Measurements from ENCODE around the gene LIPI. TPM values are rescaled to one million over a fixed set of nuclear protein-coding genes. Genes with fewer than 3 reads are reported as not detected.

Gene LIPI
- total RNA-seq, 2 donors from 2014 or later: 0.40 TPM; not detected in 1

DNA sequence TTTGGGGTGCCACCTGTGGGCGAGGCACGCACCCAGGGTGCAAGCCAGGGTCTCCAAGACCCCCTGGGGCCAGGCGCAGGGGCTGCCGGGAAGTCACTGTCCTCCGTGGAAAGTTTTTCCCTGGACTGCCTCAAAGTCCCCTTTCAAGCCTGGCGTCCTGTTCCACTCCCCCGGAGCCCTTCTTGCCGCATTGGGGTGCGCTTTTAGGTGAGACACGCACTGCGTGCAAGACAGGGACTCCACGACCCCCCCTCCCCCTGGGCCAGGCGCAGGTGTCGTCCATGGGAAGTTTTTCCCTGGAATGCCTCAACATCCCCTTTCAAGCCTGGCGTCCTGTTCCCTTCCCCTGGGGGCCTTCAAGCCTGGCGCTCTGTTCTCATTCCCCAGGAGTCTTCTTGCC, 137.1 kb downstream of the LIPI start:
- Histone ChIP-seq H3K27me3 (replicated peaks; ENCODE audit: insufficient read depth) (no peaks in the 10 kb centered on the region), H3K9me3 (no peaks in the 10 kb centered on the region), H3K4me1 (replicated peaks) (no peaks in the 10 kb centered on the region), H3K36me3 (no peaks in the 10 kb centered on the region), H3K27ac (no peak overlapping the region), H3K4me3 (no peak overlapping the region)
- intact Hi-C loops (cut with DNase I): no loop called here
- no peak for DNase-seq (ENCODE audit: low spot score)
- whole genome bisulfite sequencing: 95% methylated on average over 16 of the region's 16 CpGs
- TF ChIP-seq POLR2AphosphoS5 (IDR thresholded peaks at IDR 0.05) (no peak), POLR2A (IDR thresholded peaks at IDR 0.05) (no peak)
- TF ChIP-seq, protein P1, sequence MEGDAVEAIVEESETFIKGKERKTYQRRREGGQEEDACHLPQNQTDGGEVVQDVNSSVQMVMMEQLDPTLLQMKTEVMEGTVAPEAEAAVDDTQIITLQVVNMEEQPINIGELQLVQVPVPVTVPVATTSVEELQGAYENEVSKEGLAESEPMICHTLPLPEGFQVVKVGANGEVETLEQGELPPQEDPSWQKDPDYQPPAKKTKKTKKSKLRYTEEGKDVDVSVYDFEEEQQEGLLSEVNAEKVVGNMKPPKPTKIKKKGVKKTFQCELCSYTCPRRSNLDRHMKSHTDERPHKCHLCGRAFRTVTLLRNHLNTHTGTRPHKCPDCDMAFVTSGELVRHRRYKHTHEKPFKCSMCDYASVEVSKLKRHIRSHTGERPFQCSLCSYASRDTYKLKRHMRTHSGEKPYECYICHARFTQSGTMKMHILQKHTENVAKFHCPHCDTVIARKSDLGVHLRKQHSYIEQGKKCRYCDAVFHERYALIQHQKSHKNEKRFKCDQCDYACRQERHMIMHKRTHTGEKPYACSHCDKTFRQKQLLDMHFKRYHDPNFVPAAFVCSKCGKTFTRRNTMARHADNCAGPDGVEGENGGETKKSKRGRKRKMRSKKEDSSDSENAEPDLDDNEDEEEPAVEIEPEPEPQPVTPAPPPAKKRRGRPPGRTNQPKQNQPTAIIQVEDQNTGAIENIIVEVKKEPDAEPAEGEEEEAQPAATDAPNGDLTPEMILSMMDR (IDR thresholded peaks at IDR 0.05): no peak

DNA sequence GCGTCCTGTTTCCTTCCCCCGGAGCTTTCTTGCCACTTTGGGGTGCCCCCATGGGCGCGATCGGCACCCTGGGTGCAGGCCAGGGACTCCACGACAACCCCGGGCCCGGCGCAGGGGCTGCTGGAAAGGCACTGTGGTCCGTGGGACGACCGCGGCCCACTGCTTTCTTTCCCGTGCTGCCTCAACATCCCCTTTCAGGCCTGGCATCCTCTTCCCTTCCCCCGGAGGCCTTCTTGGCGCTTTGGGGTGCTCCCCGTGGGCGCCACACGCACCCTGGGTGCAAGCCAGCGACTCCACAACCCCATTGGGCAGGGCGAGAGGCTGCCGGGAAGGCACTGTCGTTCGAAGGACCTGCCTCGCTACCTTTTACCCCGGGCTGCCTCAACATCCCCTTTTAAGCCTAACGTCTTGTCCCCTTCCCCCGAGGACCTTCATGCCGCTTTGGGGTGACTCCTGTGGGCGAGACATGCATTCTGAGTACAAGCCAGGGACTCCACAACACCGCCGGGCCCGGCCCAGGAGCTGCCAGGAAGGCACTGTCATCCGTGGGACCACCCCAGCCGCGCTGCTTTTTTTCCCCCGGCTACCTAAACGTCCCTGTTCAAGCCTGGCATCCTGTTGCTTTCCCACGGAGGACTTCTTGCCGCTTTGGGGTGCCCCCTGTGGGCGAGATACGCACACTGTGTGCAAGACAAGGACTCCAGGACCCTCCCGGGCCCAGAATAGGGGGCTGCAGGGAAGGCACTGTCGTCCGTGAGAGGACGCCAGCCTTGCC, 137.8 kb downstream of the LIPI start:
- Histone ChIP-seq H3K27me3 (replicated peaks; ENCODE audit: insufficient read depth) (no peaks in the 10 kb centered on the region), H3K4me1 (replicated peaks) (no peaks in the 10 kb centered on the region), H3K36me3 (no peaks in the 10 kb centered on the region), H3K27ac (no peak overlapping the region), H3K9me3 (no peaks in the 10 kb centered on the region), H3K4me3 (no peak overlapping the region)
- TF ChIP-seq, protein P1 (IDR thresholded peaks at IDR 0.05): no peak
- TF ChIP-seq POLR2AphosphoS5 (IDR thresholded peaks at IDR 0.05) (no peak), POLR2A (IDR thresholded peaks at IDR 0.05) (no peak)
- WGBS: 93% methylated on average over 46 of the region's 46 CpGs
- no peak for DNase-seq (ENCODE audit: low spot score)
- intact Hi-C loops (cut with DNase I): no loop called here

DNA sequence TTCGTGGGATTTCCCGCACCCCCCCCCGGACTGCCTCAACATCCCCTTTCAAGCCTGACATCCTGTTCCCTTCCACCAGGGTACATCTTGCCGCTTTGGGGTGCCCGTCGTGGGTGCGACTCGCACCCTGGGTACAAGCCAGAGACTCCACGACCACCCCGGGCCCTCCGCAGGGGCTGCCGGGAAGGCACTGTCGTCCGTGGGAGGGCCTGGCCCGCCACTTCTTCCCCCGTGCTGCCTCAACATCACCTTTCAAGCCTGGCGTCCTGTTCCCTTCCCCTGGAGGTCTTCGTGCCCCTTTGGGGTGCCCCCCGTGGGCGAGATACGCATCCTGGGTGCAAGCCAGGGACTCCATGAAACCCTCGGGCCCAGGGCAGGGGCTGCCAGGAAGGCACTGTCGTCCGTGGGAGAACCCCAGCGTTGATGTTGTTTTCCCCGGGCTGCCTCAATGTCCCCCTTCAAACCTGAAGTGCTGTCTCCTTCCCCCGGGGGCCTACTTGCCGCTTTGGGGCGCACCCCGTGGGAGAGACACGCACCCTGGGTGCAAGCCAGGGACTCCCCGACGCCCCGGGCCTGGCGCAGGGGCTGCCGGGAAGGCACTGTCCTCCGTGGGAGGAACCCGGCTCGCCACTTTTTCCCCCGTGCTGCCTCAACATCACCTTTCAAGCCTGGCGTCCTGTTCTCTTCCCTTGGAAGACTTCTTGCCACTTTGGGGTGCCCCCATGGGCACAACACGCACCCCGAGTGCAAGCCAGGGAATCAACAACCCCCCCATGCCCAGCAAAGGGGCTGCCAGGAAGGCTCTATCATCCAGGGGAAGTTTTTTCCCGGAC, 138.6 kb downstream of the LIPI start:
- no peak overlapping the region for H3K27ac ChIP-seq
- H3K4me1 ChIP-seq (replicated peaks): no peaks in the 10 kb centered on the region
- 97% methylated on average over 43 of the region's 44 CpGs for WGBS
- no peak overlapping the region for H3K4me3 ChIP-seq
- TF ChIP-seq POLR2A (IDR thresholded peaks at IDR 0.05): no peak
- TF ChIP-seq, protein P1 (IDR thresholded peaks at IDR 0.05): no peak
- TF ChIP-seq POLR2AphosphoS5 (IDR thresholded peaks at IDR 0.05): no peak
- no peaks in the 10 kb centered on the region for H3K36me3 ChIP-seq
- H3K9me3 ChIP-seq: no peaks in the 10 kb centered on the region
- H3K27me3 ChIP-seq (replicated peaks; ENCODE audit: insufficient read depth): no peaks in the 10 kb centered on the region
- DNase-seq (ENCODE audit: low spot score): no peak
- intact Hi-C loops (cut with DNase I): no loop called here

DNA sequence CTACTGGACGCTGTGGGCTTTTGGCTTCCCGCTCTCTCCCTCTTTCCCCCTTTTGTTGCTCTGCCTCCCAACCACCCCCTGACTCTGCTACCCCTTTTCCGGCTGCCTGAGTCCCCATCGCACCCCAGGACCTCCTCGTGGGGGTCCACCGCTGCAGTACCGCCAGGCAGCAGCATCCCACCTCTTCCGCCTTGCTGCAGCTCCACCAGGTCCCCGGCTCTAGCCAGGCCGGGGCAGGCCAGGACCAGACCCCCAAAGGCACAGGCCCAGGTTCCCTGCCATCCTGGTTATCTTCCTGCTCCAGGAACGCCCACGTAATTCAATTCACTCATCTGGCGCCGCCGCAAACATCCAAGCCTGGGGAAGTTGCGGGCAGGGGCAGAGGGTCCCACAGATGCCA, 139.8 kb downstream of the LIPI start:
- no peak overlapping the region for H3K27ac ChIP-seq
- DNase-seq (ENCODE audit: low spot score): no peak
- intact Hi-C loops (cut with DNase I): no loop called here
- H3K9me3 ChIP-seq: no peaks in the 10 kb centered on the region
- no peaks in the 10 kb centered on the region for H3K27me3 ChIP-seq (replicated peaks; ENCODE audit: insufficient read depth)
- H3K4me3 ChIP-seq: no peak overlapping the region
- no peaks in the 10 kb centered on the region for H3K4me1 ChIP-seq (replicated peaks)
- H3K36me3 ChIP-seq: no peaks in the 10 kb centered on the region
- 96% methylated on average over 16 of the region's 16 CpGs for WGBS
- TF ChIP-seq POLR2AphosphoS5 (IDR thresholded peaks at IDR 0.05) (no peak), POLR2A (IDR thresholded peaks at IDR 0.05) (no peak)
- TF ChIP-seq, protein P1 (IDR thresholded peaks at IDR 0.05): no peak
